Keratinocyte (primary cell): ENCODE measurements around the gene BCL2L1. TPM values are rescaled to one million over a fixed set of nuclear protein-coding genes. Genes with fewer than 3 reads are reported as not detected.

Experiments
- DNase-seq: peaks from one replicate; pipeline ENCODE4 v3.0.0-alpha.2; 2011; ENCODE audit warnings: low read depth, missing footprints, low spot score
- FAIRE-seq: peaks from 2 replicates; lab custom pipeline; 2011; peaks lifted over from hg19 to GRCh38; lab: Jason Lieb, UNC
- H2AFZ ChIP-seq: 2 replicates; pipeline ENCODE4 v1.6.0; 2012; ENCODE audit warnings: low read length, control low read depth, inconsistent platforms; ENCODE audit not compliant: control insufficient read depth
- H3K27ac ChIP-seq: 2 replicates; pipeline ENCODE4 v1.5.1; 2011; ENCODE audit warnings: low read length; ENCODE audit not compliant: control insufficient read depth, insufficient read depth
- H3K27me3 ChIP-seq: 3 replicates; pipeline ENCODE4 v1.6.0; 2011; ENCODE audit warnings: low read length; ENCODE audit not compliant: control insufficient read depth, insufficient read depth; ENCODE audit errors: extremely low read depth
- H3K36me3 ChIP-seq, 2 experiments: 2 replicates in 1 of 2; 3 replicates in 1 of 2; pipeline ENCODE4 v1.5.1; 2011; ENCODE audit warnings: low read length in 2 of 2, mild to moderate bottlenecking in 1 of 2; ENCODE audit not compliant: control insufficient read depth in 2 of 2, insufficient read depth in 2 of 2; ENCODE audit errors: extremely low read depth in 1 of 2
- H3K4me1 ChIP-seq: 3 replicates; pipeline ENCODE4 v1.5.1; 2011; ENCODE audit warnings: low read length; ENCODE audit not compliant: control insufficient read depth, insufficient read depth; ENCODE audit errors: extremely low read depth
- H3K4me2 ChIP-seq: 3 replicates; pipeline ENCODE4 v1.6.0; 2011; ENCODE audit warnings: low read depth, low read length; ENCODE audit not compliant: control insufficient read depth, insufficient read depth; ENCODE audit errors: extremely low read depth
- H3K4me3 ChIP-seq, 3 experiments: fragments of 200-600 bp in 1 of 3; sonication (generic) in 1 of 3; 2 replicates in 2 of 3; 3 replicates in 1 of 3; pipeline ENCODE4 v1.5.1; 2011 to 2016; ENCODE audit warnings: low read length in 3 of 3, mild to moderate bottlenecking in 3 of 3, control low read depth in 2 of 3, inconsistent platforms in 1 of 3, low read depth in 1 of 3, mixed read lengths in 1 of 3, mixed run types in 1 of 3, moderate library complexity in 1 of 3; ENCODE audit not compliant: control insufficient read depth in 2 of 3, insufficient read depth in 2 of 3; ENCODE audit errors: extremely low read depth in 1 of 3
- H3K79me2 ChIP-seq: 2 replicates; pipeline ENCODE4 v1.6.0; 2012; ENCODE audit warnings: low read length; ENCODE audit not compliant: control insufficient read depth, insufficient read depth
- H3K9ac ChIP-seq: 3 replicates; pipeline ENCODE4 v1.6.0; 2011; ENCODE audit warnings: low read length; ENCODE audit not compliant: control insufficient read depth, insufficient read depth; ENCODE audit errors: extremely low read depth
- H3K9me1 ChIP-seq: 3 replicates; pipeline ENCODE4 v1.6.0; 2011; ENCODE audit warnings: low read length; ENCODE audit not compliant: control insufficient read depth, insufficient read depth; ENCODE audit errors: extremely low read depth
- H3K9me3 ChIP-seq: 2 replicates; pipeline ENCODE4 v1.5.1; 2012; ENCODE audit warnings: low read depth, low read length; ENCODE audit not compliant: control insufficient read depth
- H4K20me1 ChIP-seq: 3 replicates; pipeline ENCODE4 v1.6.0; 2011; ENCODE audit warnings: low read length; ENCODE audit not compliant: control insufficient read depth, insufficient read depth; ENCODE audit errors: extremely low read depth
- EZH2 ChIP-seq: IDR thresholded peaks from one replicate; pipeline ENCODE4 v1.6.1; 2012; ENCODE audit warnings: inconsistent platforms, mild to moderate bottlenecking, low read length, moderate library complexity
- dilution Hi-C: fragments of 300-500 bp; cut with MboI; formaldehyde crosslinking; loops from one replicate; pipeline ENCODE4 v1.7.0; 2020; ENCODE audit warnings: low sequenced_read_pairs; ENCODE audit not compliant: extremely low pct_ligation_motif_present
- polyA plus RNA-seq, 5 experiments: library from polyadenylated mRNA; depleted of rRNA in 3 of 5; stranded (reverse) in 3 of 5; stranded (forward) in 1 of 5; unstranded in 1 of 5; fragments of >200 nt; gene quantifications; 1 replicate in 1 of 5; 2 replicates in 3 of 5; 3 replicates in 1 of 5; pipeline versions ENCODE4 v1.2.1 to v1.2.3, GENCODE V29; 2011 to 2012; ENCODE audit warnings: missing spikeins in 2 of 5, low read depth in 1 of 5, low replicate concordance in 1 of 5
- TF ChIP-seq, protein P1 (sequence below), 3 experiments: IDR thresholded peaks in 1 of 3; conservative IDR thresholded peaks in 1 of 3; optimal IDR thresholded peaks in 1 of 3; 2 replicates in 2 of 3; 3 replicates in 1 of 3; pipeline versions ENCODE3 to v1.5.1; 2011; ENCODE audit warnings: low read length in 3 of 3, mild to moderate bottlenecking in 3 of 3, moderate library complexity in 2 of 3, control low read depth in 1 of 3, inconsistent platforms in 1 of 3; ENCODE audit not compliant: insufficient read depth in 2 of 3; ENCODE audit errors: extremely low read depth in 1 of 3

The BCL2L1 gene
- polyA plus RNA-seq, 1 donor (not counting 4 experiments of a cell fraction or from before 2014, with no cell fraction given): 109 TPM

DNA sequence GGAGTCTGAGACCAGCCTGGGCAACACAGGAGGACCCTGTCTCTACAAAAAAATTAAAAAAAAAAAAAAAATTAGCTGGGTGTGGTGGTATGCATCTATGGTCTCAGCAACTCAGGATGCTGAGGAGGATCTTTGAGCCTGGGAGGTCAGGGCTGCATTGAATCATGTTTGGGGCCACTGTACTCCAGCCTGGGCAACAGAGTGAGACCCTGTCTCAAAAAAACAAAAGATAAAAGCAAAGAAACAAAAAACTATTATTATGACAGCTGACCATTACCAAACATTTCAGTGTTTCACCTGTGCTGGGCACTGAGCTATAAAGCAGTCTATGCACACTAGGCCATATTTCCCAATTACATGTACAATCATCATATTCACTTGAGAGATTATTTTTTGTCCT, 49.2 kb downstream of the BCL2L1 start:
- peaks cover 86% of the 10 kb centered on the region for H3K79me2 ChIP-seq
- peaks cover 6% of the 10 kb centered on the region for H4K20me1 ChIP-seq
- H3K36me3 ChIP-seq: peaks cover 29 to 40% of the 10 kb centered on the region in 2 experiments
- no peaks in the 10 kb centered on the region for H3K9me3 ChIP-seq
- peaks cover 3% of the 10 kb centered on the region for H3K9me1 ChIP-seq
- dilution Hi-C loops: no loop called here
- no peak overlapping the region for H3K9ac ChIP-seq
- no peak for TF ChIP-seq EZH2
- TF ChIP-seq, protein P1, sequence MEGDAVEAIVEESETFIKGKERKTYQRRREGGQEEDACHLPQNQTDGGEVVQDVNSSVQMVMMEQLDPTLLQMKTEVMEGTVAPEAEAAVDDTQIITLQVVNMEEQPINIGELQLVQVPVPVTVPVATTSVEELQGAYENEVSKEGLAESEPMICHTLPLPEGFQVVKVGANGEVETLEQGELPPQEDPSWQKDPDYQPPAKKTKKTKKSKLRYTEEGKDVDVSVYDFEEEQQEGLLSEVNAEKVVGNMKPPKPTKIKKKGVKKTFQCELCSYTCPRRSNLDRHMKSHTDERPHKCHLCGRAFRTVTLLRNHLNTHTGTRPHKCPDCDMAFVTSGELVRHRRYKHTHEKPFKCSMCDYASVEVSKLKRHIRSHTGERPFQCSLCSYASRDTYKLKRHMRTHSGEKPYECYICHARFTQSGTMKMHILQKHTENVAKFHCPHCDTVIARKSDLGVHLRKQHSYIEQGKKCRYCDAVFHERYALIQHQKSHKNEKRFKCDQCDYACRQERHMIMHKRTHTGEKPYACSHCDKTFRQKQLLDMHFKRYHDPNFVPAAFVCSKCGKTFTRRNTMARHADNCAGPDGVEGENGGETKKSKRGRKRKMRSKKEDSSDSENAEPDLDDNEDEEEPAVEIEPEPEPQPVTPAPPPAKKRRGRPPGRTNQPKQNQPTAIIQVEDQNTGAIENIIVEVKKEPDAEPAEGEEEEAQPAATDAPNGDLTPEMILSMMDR (optimal IDR thresholded peaks at IDR 0.05 in 1 of 3, IDR thresholded peaks at IDR 0.05 in 1 of 3, conservative IDR thresholded peaks at IDR 0.05 in 1 of 3; ENCODE audit: extremely low read depth in 1 of 3, insufficient read depth in 2 of 3, low read length in 3 of 3): no peak
- H3K27me3 ChIP-seq: no peaks in the 10 kb centered on the region
- FAIRE-seq: no peak
- H2AFZ ChIP-seq: no peak overlapping the region
- no peak overlapping the region for H3K27ac ChIP-seq
- no peak overlapping the region for H3K4me3 ChIP-seq
- DNase-seq: no peak
- H3K4me2 ChIP-seq: no peak overlapping the region
- H3K4me1 ChIP-seq: peaks cover 29% of the 10 kb centered on the region

DNA sequence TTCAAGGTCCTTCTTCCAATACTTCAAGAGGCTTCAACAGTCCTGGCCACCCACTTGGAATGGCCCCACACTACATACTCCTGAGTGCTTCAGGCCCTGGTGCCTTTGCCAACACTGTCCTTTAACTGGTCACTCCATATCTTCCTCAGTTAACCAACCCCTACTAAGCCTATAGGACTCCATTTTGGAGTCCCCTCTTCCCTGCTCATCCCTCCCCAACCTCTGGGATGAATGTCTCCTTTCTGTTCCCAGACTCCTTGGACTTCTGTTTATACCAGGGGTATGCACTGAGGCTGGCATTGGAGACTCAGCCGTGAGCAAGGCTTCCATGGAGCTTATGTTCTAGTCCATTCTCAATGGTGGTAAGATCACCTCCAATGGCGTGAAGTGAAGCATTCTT, 51.3 kb downstream of the BCL2L1 start:
- peaks cover 85% of the 10 kb centered on the region for H3K79me2 ChIP-seq
- H3K4me1 ChIP-seq: peaks cover 19% of the 10 kb centered on the region
- H3K9me1 ChIP-seq: no peaks in the 10 kb centered on the region
- dilution Hi-C loops: no loop called here
- no peak overlapping the region for H3K4me3 ChIP-seq
- no peaks in the 10 kb centered on the region for H3K9me3 ChIP-seq
- DNase-seq (no peak), FAIRE-seq (no peak)
- peaks cover 6% of the 10 kb centered on the region for H4K20me1 ChIP-seq
- H3K36me3 ChIP-seq: peaks cover 25 to 37% of the 10 kb centered on the region in 2 experiments
- no peaks in the 10 kb centered on the region for H3K27me3 ChIP-seq
- TF ChIP-seq EZH2: no peak
- TF ChIP-seq, protein P1 (optimal IDR thresholded peaks at IDR 0.05 in 1 of 3, IDR thresholded peaks at IDR 0.05 in 1 of 3, conservative IDR thresholded peaks at IDR 0.05 in 1 of 3; ENCODE audit: extremely low read depth in 1 of 3, insufficient read depth in 2 of 3, low read length in 3 of 3): no peak
- no peak overlapping the region for H3K9ac ChIP-seq
- H3K27ac ChIP-seq: no peak overlapping the region
- H3K4me2 ChIP-seq: no peak overlapping the region
- H2AFZ ChIP-seq: no peak overlapping the region
